Middle frontal gyrus (tissue), 1 donor: ENCODE results near the gene DEPDC5.

ENCODE experiments used
- DNase-seq: peaks from one replicate; pipeline ENCODE4 v3.0.0-alpha.2; 2015; ENCODE audit warnings: low spot score; ENCODE audit errors: extremely low spot score

The DEPDC5 gene

GRCh38 chr22:31921106-31921505 is 167.3 kb downstream of the DEPDC5 start:
- no peak for DNase-seq

- no peak for DNase-seq
Measured at GRCh38 chr22:31922534-31922933, 168.7 kb downstream of the DEPDC5 start.

- DNase-seq = no peak
Measured at GRCh38 chr22:31923136-31923535, 169.3 kb downstream of the DEPDC5 start.

DNA sequence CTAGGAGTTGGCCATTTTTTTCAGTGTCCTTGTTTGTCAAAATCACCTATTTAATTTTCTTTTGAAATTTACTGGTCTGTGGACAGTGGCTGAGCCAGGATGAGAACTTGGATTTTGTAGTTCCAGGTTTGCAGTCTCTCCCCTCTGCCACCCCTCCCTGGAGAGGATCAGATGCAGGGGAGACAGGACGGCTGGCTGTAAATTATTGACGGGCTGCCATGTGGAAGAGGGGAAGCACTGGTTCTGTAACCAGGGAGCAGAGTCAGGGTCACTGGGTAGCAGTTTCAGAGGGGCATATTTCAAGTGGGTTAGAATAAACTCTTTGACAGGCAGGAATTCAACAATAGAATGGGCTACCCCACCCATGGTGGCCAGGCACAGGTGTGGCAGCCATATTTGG is 169.9 kb downstream of the DEPDC5 start:
- no peak for DNase-seq

GRCh38 chr22:31925056-31925455 is 171.2 kb downstream of the DEPDC5 start:
- no peak for DNase-seq

GRCh38 chr22:31926024-31926423 is 172.2 kb downstream of the DEPDC5 start:
- DNase-seq = no peak

- DNase-seq = peak; percentile 71
Measured at GRCh38 chr22:31926969-31927368, 173.2 kb downstream of the DEPDC5 start.

DNA sequence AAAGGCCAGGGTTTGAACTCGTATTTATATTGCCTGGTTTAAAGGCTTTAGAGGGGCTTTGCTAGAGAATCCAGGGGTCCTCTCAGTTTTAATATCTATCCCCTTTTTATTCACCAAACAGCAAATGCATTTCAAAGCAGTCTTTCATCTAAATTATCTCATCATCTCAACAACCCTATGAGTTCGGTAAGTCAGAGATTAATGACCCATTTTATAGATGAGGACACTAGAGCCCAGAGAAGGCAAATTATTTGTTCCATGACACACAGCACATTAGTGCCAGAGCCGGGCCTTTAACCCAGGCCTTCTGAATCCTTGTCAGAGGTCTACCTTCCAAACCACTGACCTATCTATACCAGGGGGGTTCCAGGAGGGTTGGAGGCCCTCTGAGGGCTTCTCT is 173.7 kb downstream of the DEPDC5 start:
- DNase-seq = no peak

- no peak for DNase-seq
Measured at GRCh38 chr22:31929167-31929930, 175.5 kb downstream of the DEPDC5 start.

GRCh38 chr22:31932863-31933262 is 179.0 kb downstream of the DEPDC5 start:
- no peak for DNase-seq

DNA sequence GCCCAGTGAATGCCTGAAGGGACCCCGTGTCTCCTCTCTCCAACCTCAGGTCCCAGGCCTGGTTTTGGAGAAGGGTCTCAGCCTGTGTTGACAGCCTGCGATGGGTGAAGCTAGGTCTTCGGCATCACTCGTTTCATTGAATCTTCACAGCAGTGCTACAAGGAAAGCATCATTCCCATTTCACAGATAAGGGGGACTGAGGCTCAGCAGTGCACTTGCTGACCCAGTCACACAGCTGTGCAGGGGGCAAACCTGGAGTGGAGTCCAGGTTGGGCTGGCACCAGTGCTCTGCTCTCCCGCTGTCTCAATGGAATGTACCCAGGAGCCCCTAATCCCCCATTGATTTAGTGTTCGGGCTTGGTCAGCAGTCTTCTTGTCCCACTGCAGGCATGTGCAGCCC is 179.6 kb downstream of the DEPDC5 start:
- no peak for DNase-seq

DNA sequence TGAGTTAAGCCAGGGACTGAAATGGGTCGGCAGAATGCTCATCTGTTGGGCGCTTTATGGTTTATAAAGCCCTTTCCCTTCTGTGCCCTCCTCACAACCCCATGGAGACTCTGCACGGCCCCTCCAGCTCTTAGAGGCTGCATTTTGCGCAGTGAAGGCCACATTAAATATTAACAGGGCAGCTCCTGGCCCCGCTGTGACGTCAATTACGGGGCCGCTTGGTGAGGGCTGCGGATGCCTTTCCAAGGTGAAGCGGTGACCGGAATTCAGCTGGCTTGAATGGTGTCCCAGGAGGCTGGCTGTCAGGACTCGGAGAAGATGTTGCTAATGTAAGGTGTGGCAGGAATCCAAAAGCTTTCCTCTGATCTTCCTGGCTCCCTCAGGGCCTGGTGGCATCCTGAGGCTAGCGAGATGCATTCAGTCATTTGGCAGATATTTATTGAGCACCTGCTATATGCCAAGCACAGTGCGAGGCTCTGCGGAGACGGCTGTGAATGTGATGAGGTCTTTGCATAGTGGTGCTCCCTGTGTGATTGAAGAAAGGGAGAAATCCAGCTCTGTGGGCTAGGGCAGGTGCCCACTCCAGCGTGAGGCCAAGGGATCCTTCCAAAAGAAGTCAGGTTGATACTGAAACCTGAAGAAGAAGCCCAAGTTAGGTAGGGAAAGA is 180.1 kb downstream of the DEPDC5 start:
- DNase-seq = no peak

DNA sequence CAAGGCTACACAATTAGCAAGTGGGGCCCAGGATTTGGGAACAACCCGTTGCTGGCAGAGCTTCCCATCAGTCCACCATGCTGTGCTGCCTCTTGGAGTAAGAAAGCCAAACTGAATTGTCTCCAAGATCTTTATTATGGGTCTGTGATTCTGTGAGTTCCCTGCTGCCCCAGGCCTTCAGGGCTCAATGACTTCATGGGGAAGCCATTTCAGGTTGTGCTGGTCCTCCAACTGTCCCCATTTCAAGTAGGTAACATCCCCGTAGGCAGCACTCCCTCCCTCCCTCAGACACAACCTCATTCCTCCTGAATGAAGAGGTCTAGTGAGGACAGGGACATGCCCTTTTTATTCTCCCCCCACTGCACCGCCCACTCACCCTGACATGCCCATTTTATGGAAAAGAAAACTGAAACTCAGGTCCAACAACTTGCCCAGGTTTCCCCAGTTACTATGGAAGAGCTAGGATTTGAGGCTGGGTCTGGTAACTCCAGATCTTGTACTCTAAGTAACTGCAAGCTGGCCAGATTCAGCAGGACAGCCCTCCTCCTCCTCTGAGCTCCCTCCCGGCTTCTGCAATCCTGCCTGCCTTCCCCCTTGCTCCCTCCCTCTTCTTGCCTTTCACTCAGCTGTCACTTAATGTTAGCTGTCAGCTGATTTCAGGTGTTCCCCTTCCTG is 182.3 kb downstream of the DEPDC5 start:
- DNase-seq = no peak

- no peak for DNase-seq
Measured at GRCh38 chr22:31937341-31937740, 183.5 kb downstream of the DEPDC5 start.

DNA sequence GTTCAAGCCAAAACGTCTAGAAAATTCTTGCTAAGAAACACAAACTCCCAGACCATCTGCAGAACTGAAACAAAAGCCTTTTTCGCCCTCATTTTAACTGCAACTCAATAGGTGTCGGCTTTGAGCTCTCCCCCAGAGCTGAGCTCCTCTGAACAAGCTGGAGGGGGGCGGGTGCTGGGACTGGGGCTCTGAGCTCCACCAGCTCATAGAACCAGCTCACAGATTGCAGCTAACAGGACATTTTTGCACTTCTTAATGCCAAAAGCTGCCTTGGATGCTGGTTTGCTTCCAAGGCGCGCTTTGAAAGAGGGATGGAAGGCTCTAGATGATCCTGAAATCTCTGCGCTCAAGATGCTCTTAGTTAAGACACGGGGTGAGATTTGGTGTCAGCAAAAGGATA is 184.5 kb downstream of the DEPDC5 start:
- DNase-seq = no peak

DNA sequence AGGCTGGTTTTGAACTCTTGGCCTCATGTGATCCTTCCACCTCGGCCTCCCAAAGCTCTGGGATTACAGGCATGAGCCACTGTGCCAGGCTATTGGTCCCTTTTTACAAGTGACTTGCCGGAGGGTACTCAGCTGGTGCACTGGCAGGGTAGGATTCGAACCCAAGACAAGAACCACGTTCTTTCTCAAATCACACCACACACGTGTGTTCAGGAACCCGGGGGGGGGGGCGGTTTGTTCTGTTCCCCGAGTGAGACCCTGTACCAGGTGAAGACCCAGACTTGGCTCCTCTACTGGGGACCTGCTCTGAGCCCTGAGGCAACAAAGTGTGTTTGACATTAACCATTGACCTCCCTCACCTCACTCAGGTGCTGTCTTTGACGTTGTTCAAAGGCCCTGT is 186.7 kb downstream of the DEPDC5 start:
- DNase-seq = no peak

- no peak for DNase-seq
Measured at GRCh38 chr22:31942091-31942490, 188.3 kb downstream of the DEPDC5 start.

DNA sequence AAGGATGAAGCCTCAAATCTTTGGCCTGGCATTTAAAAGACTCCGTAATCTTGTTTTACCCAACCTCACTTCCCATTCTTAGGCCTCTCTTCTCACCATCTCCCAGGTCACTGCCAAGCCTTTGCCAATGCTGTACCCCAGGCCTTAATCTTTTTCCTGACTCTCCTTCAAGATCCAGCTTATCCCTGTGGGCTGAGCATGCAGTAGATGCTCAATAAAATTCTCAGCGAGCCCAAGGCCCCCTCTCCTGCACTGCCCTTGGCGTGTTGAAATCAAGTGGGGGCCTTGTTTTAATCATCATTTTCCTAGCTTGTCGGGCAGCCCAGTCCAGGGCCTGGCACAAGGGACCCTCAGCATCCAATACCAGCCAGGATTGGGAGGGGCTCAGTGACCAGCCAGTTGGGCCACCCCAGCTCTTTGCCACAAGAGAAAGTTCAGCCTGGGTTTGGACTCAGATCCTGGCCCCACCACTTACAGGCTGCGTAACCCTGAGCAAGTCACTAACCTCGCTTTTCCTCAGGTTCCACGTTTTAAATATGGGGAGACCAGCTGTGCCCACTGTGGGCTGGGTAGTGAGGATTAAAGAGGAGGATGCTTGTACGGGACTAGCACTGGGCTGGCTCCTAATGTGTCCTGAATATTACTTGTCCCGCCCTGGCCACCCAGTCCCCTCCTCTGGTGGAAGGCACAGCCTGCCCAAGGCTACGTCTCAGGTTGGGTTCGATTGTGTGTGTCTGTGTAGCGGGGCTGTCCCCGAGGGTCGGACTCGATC is 189.6 kb downstream of the DEPDC5 start:
- DNase-seq = no peak

- DNase-seq = peak; percentile 94
Measured at GRCh38 chr22:31943978-31944699, 190.3 kb downstream of the DEPDC5 start, which contains the start of gene YWHAH. Gene YWHAH, plus strand, starts transcription at chr22:31944535. Its CDS starts 199 bp downstream, at chr22:31944734.

- DNase-seq = no peak
Measured at GRCh38 chr22:31944700-31945442, 191.1 kb downstream of the DEPDC5 start.
